HEK293 (cell line): ENCODE data around the gene DTNA.

Source experiments
- CTCF ChIA-PET: fragments of 350-600 bp; formaldehyde crosslinking; extraction: SDS; loops from one replicate; lab custom pipeline; 2021; ENCODE audit warnings: antibody characterized with exemption; lab: Yijun Ruan, JAX
- POLR2A ChIA-PET: fragments of 300-600 bp; formaldehyde crosslinking; extraction: SDS; loops from one replicate; lab custom pipeline; 2020; ENCODE audit warnings: antibody characterized with exemption, inconsistent platforms; lab: Yijun Ruan, JAX
- H3K27ac ChIP-seq: fragments of 200-500 bp; sonication (Bioruptor generic); 2 replicates; pipeline ENCODE4 v1.5.1; 2014; ENCODE audit warnings: low read depth, low read length, control low read depth, inconsistent platforms; ENCODE audit errors: extremely low read depth
- H3K36me3 ChIP-seq, 2 experiments: fragments of 200-500 bp in 1 of 2; sonication (Bioruptor generic) in 1 of 2; 1 replicate in 1 of 2; 2 replicates in 1 of 2; pipeline ENCODE4 v1.5.1; 2014 to 2017; ENCODE audit warnings: inconsistent platforms in 2 of 2, low read length in 2 of 2; ENCODE audit not compliant: control insufficient read depth in 2 of 2, insufficient read depth in 1 of 2
- H3K4me1 ChIP-seq: fragments of 200-500 bp; sonication (Bioruptor generic); 2 replicates; pipeline ENCODE4 v1.5.1; 2014; ENCODE audit warnings: mild to moderate bottlenecking, low read length, inconsistent platforms; ENCODE audit not compliant: control insufficient read depth, insufficient read depth
- H3K4me3 ChIP-seq: 2 replicates; pipeline ENCODE4 v1.5.1; 2011; ENCODE audit warnings: low read depth, mild to moderate bottlenecking, control low read depth, low read length, moderate library complexity
- H3K9me3 ChIP-seq: fragments of 200-500 bp; sonication (Bioruptor generic); 2 replicates; pipeline ENCODE4 v1.5.1; 2014; ENCODE audit warnings: low read depth, low read length, inconsistent platforms; ENCODE audit not compliant: control insufficient read depth, insufficient read depth
- KLF17 ChIP-seq: fragments of 450-650 bp; formaldehyde crosslinking; IDR thresholded peaks from 2 replicates; pipeline ENCODE4 v1.5.1; 2016; ENCODE audit warnings: missing biosample characterization, missing genetic modification characterization
- PRDM2 ChIP-seq: fragments of 450-650 bp; formaldehyde crosslinking; IDR thresholded peaks from 2 replicates; pipeline ENCODE4 v1.5.1; 2016; ENCODE audit warnings: missing biosample characterization, missing genetic modification characterization, borderline replicate concordance
- REPIN1 ChIP-seq: fragments of 450-650 bp; formaldehyde crosslinking; IDR thresholded peaks from 2 replicates; pipeline ENCODE4 v1.5.1; 2017; ENCODE audit warnings: missing biosample characterization, missing genetic modification characterization, low read depth
- SETDB1 ChIP-seq: IDR thresholded peaks from one replicate; pipeline ENCODE4 v1.6.1; 2017; ENCODE audit warnings: mild to moderate bottlenecking, low read length, moderate library complexity, mixed read lengths; ENCODE audit not compliant: insufficient read length
- TRIM28 ChIP-seq: IDR thresholded peaks from 2 replicates; pipeline ENCODE4 v1.6.1; 2011; ENCODE audit warnings: low read length, control low read depth, borderline replicate concordance
- YY1 ChIP-seq: fragments of 450-650 bp; formaldehyde crosslinking; IDR thresholded peaks from 2 replicates; pipeline ENCODE4 v1.5.1; 2018; ENCODE audit warnings: missing biosample characterization, missing genetic modification characterization
- ZBTB10 ChIP-seq: fragments of 450-650 bp; formaldehyde crosslinking; IDR thresholded peaks from 2 replicates; pipeline ENCODE4 v1.5.1; 2016; ENCODE audit warnings: missing biosample characterization, missing genetic modification characterization
- ZFP37 ChIP-seq: fragments of 450-650 bp; formaldehyde crosslinking; IDR thresholded peaks from 2 replicates; pipeline ENCODE4 v1.5.1; 2016; ENCODE audit warnings: missing biosample characterization, missing genetic modification characterization
- ZNF10 ChIP-seq: fragments of 450-650 bp; formaldehyde crosslinking; IDR thresholded peaks from 2 replicates; pipeline ENCODE4 v1.5.1; 2017; ENCODE audit warnings: missing biosample characterization, missing genetic modification characterization
- ZNF2 ChIP-seq: fragments of 450-650 bp; formaldehyde crosslinking; IDR thresholded peaks from 2 replicates; pipeline ENCODE4 v1.5.1; 2016; ENCODE audit warnings: missing biosample characterization, missing genetic modification characterization
- ZNF211 ChIP-seq: fragments of 450-650 bp; formaldehyde crosslinking; IDR thresholded peaks from 2 replicates; pipeline ENCODE4 v1.5.1; 2016; ENCODE audit warnings: low read depth, missing biosample characterization, missing genetic modification characterization
- ZNF239 ChIP-seq: fragments of 450-650 bp; formaldehyde crosslinking; IDR thresholded peaks from 2 replicates; pipeline ENCODE4 v1.5.1; 2016; ENCODE audit warnings: missing biosample characterization, missing genetic modification characterization

Gene DTNA

GRCh38 chr18:34929336-34929780 is 219.3 kb downstream of the DTNA start (continued):
- TF ChIP-seq ZBTB10 (tag by site-specific recombination) (no peak), ZFP37 (tag by site-specific recombination) (0 out of 2 replicates have a peak, but pooled peaks have one; percentile 56)
- TF ChIP-seq, all 188 proteins: peak for 7

- H3K9me3 ChIP-seq: no peaks in the 10 kb centered on the region
- H3K4me1 ChIP-seq: no peaks in the 10 kb centered on the region
- no peak overlapping the region for H3K4me3 ChIP-seq
- H3K27ac ChIP-seq: no peak overlapping the region
- CTCF ChIA-PET: interaction anchor here (1.4 kb wide), 1 partner anchor 123 kb away, joined by 3 read pairs; no protein-coding TSS in a partner anchor
- TF ChIP-seq REPIN1 (tag by site-specific recombination) (no peak), PRDM2 (tag by site-specific recombination) (no peak), YY1 (tag by site-specific recombination) (no peak), KLF17 (tag by site-specific recombination) (no peak), ZNF2 (tag by site-specific recombination) (no peak), ZNF239 (tag by site-specific recombination) (no peak), ZNF10 (no peak)
- POLR2A ChIA-PET: no interaction called here
- no peaks in the 10 kb centered on the region for H3K36me3 ChIP-seq
Measured at GRCh38 chr18:34932363-34932762, 222.3 kb downstream of the DTNA start.

- no peaks in the 10 kb centered on the region for H3K36me3 ChIP-seq
- no peaks in the 10 kb centered on the region for H3K4me1 ChIP-seq
- CTCF ChIA-PET: interaction anchor here (1.4 kb wide), 1 partner anchor 123 kb away, joined by 3 read pairs; no protein-coding TSS in a partner anchor
- H3K27ac ChIP-seq: no peak overlapping the region
- H3K9me3 ChIP-seq: no peaks in the 10 kb centered on the region
- no peak overlapping the region for H3K4me3 ChIP-seq
- POLR2A ChIA-PET: interaction anchor here (0.7 kb wide), 1 partner anchor 52 kb away, joined by 3 read pairs; no protein-coding TSS in a partner anchor
- TF ChIP-seq SETDB1: peak; percentile 57
- peak; percentile 24; the same call in 1 of the 2 replicates for TF ChIP-seq TRIM28
- no peak for TF ChIP-seq ZNF211 (tag by site-specific recombination)
Measured at GRCh38 chr18:34932792-34933466, 222.8 kb downstream of the DTNA start.
